Activated effector memory CD4-positive, alpha-beta T cell treated with anti-CD3 and anti-CD28 coated beads, Interleukin-2, amount 50 U/mL, for 16 hours (primary cell): Measurements from ENCODE around the gene INHA.

Source experiments
- DNase-seq: peaks from one replicate; pipeline ENCODE4 v3.0.0-alpha.2; 2020

INHA gene

GRCh38 chr2:219575566-219576504 is 3.7 kb downstream of the INHA start:
- no peak for DNase-seq

GRCh38 chr2:219576505-219577388 is 4.6 kb downstream of the INHA start:
- no peak for DNase-seq

DNA sequence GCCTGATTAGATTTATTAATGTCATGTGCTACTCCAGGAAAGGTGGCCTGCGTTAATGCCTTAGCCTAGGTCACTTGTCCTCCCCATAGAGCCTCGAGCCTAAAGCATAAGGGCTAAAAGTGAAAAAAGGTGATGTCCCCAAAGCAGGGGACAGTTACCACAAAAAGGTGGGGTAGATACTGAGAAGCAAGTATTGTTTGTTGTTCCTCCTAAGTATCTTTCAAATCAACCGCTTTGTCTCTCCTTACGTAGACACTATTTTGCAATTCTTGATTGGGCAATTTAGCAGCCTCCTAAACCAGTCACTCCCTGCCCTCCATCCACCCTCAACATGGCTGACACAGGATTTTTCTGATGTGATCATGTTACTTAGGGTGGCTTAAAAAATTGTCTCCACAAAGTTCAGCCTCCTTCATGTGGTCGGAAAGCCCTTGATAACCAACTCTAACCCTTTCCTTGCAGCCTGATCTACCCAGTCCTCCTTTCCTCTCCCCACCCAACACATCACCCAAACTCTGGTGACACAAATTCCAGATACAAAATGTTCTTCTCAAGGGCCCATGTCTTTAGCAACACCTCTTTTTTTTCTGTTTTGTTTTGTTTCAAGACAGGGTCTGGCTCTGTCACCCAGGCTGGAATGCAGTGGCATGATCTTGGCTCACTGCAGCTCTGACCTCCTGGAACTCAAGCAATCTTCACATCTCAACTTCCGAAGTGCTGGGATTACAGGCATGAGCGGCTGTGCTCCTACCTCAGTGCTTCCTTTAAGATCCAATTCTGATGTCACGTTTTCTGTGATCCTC is 6.9 kb downstream of the INHA start:
- no peak for DNase-seq

DNA sequence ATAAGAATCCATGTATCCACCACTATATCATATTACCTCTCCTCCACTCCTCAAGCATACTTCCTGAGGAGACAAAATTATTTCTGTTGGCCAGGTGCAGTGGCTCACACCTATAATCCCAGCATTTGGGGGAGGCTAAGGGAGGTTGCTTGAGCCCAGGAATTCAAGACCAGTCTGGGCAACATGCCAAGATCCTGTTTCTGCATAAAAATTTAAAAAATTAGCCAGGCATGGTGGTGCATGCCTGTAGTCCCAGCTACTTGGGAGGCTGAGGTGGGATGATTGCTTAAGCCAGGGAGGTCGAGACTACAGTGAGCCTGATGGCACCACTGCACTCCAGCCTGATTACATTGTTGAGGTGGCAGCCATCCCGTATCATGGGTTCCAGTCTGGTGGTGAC is 9.2 kb downstream of the INHA start:
- no peak for DNase-seq

DNA sequence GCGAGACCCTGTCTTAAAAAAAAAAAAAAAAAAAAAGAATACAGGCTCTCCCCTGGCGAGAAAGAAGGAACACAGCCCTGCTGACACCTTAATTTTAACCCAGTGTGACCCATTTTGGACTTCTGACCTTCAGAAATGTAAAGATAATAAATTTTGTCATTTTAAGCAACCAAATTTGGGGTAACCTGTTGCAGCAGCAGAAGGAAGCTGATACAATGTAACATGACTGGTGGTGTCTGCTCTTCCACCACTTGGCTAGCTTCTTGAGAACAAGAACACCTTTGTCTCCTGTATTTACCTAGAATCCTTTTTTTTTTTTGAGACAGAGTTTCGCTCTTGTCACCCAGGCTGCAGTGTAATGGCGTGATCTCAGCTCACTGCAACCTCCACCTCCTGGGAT is 19.0 kb downstream of the INHA start:
- no peak for DNase-seq

DNA sequence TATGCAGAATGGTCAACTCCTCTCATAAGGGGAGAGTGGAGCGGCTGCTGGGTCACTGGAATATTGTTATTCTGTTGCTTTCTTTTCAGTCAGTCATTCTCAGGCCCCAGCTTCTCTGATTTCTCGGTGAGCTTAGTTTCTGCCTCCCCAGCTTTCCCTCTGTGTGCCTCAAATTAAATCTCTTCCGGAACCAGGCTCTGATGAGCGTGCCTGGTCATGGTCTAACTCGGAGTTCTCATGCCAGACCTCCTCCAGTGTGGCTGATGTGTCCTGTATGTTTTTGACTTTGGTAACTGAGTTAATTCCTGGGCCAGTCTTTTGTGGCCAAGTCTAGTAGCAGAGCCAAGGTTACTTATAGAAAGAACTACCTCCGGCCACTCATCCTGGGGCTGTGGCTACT is 20.6 kb downstream of the INHA start:
- DNase-seq, result no peak

DNA sequence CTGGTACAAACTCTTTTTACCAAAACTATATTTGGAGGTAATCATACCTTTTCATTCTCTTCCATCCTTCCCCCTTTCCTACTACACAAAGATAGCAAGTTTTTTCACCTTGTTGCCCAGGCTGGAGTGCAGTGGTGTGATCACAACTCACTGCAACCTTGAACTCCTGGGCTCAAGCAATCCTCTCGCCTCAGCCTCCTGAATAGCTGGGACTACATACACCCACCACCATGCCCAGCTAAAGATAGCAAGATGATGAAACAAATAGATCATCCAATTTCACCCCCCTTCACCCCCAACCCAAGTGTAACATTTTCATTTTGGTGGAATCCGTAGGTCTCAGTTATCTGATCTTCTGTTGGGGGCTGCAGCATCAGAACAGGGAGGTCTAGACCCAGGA is 21.0 kb downstream of the INHA start:
- DNase-seq, result no peak

GRCh38 chr2:219595256-219595655 is 23.1 kb downstream of the INHA start:
- no peak for DNase-seq

- no peak for DNase-seq
Measured at GRCh38 chr2:219596954-219597551, 24.9 kb downstream of the INHA start.

GRCh38 chr2:219597552-219598307 is 25.6 kb downstream of the INHA start, which contains the start of gene STK11IP:
TSS of gene STK11IP (plus strand) at chr2:219597857. CDS start at chr2:219598120, 263 bp downstream.
- peak; percentile 96 for DNase-seq

DNA sequence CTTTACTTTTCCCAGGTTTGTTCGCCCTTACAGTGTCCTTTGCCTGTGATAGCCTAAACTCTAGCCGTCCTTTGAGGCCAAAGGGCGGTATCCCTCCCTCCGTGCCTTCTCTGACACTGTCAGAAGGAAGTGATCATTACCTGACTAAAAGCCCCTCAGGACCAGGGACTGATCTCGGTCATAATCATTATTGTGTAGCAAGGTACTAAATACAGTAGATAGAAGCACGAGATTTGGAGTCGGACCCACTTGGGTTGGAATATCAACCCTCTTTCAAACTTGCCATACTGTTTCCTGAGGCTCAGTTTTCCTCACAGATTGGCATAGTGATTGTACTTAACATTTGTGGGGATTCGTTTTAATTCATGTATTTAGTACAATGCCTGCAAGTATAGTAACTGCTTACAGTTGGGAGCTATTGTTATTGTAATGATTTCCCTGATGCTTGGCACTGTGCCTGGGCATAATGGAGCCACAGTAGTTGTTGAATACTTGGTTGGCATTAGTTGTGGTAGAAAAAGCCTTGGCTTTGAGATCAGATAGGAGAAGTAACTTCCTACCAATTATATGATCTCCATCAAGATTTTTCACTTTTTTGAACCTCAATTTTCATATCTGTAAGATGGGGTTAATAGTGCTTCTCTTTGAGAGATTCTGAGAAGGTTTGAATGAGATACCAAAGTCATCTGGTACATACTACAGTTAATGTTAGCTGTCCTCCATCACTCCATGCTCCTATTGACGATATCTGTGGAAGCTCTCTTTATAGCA is 26.4 kb downstream of the INHA start:
- no peak for DNase-seq

- no peak for DNase-seq
Measured at GRCh38 chr2:219603771-219604170, 31.7 kb downstream of the INHA start.

DNA sequence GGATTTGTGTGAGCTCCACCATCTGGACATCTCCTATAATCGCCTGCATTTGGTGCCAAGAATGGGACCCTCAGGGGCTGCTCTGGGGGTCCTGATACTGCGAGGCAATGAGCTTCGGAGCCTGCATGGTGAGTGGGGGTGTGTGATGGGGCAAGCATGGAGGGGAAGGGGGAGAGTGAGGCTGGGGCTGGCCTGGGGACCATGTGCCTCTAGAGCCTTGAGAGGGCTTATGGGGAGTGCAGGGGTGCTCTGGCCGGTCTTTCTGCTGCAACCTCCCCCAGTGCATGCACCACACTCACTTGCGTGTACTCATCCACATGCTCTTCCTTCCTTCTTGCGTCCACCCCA is 33.5 kb downstream of the INHA start:
- no peak for DNase-seq

DNA sequence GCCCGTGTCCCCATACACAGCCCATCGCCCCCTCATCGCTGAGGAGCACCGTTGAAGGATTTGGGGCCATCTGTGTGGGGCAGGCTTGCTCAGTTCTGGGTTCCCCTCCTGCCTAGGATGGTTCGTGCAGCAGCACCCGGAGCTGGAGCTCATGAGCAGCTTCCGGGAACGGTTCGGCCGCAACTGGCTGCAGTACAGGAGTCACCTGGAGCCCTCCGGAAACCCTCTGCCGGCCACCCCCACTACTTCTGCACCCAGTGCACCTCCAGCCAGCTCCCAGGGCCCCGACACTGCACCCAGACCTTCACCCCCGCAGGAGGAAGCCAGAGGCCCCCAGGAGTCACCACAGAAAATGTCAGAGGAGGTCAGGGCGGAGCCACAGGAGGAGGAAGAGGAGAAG is 35.8 kb downstream of the INHA start:
- no peak for DNase-seq

- DNase-seq, result no peak
Measured at GRCh38 chr2:219608399-219608964, 36.4 kb downstream of the INHA start.

DNA sequence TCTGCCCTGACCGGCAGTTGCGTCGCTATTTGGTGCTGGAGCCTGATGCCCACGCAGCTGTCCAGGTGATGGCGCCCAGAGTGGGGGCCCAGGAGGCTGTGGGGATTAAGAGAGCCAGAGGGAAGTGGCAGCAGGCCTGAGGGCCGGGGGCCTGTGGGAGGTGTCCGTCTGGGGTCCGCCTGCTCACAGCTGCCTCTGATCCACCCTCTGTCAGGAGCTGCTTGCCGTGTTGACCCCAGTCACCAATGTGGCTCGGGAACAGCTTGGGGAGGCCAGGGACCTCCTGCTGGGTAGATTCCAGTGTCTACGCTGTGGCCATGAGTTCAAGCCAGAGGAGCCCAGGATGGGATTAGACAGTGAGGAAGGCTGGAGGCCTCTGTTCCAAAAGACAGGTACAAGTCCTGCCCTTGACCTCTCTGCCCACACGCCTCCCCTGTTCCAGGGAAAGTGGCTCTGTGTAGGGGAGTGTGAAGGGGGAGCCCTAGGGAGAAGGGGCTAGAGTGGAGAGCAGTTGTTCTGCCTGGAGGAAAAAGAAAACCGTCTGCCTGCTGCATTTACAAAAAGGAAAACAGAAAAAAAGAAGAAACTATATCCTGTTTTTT is 37.1 kb downstream of the INHA start:
- DNase-seq, result no peak

DNA sequence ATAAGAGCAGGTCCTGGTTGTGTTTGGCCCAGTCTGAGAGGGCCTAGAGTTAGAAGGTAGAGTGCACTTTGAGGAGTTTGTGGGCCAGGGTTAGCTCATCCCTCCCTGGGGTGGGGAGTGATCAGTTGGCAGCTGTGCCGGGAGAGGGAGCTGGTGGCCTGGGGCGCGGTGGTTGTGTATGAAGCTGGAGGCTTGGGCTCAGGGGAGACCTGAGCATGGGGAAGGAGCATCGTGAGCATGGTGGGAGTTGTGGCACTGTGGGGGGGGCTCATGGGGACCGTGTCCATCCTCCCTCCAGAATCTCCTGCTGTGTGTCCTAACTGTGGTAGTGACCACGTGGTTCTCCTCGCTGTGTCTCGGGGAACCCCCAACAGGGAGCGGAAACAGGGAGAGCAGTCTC is 39.2 kb downstream of the INHA start:
- no peak for DNase-seq

DNA sequence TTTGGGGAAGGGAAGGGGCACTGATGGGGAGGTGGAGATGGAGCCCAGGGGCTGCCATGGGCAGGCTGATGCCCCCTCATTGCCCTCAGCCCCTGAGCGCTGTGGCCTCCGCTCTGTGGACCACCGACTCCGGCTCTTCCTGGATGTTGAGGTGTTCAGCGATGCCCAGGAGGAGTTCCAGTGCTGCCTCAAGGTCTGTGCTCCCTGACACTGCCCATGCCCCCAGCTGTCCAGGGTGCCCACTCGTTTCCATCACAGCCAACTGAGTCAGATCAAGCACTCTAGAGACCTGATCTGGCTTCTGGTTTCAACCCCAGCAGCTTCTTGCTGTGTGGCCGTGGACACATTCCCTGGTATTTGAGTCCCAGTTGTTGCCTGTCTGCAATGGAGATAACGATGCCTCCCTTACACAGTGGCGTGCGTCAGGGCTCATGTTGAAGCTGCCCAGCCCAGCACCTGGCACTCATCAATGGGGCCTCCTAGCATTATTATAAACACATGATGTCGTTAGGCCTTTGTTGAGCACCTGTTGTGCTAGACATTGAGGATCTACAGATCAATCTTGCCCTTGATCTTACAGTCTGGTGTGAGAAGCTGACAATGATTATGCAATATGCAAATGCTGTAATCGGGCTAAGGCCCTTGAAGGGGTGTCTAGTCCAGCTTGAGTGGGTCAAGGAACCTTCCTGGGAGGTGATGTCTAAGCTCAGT is 39.9 kb downstream of the INHA start:
- no peak for DNase-seq

- no peak for DNase-seq
Measured at GRCh38 chr2:219612577-219613286, 40.6 kb downstream of the INHA start.
